SK-N-SH (cell line): ENCODE measurements around the gene PLAC1. TPM values are rescaled to one million over a fixed set of nuclear protein-coding genes. Genes with fewer than 3 reads are reported as not detected.
A peak's percentile ranks its signal among the peaks of the same experiment; 100 is the strongest.

Source experiments
- CTCF ChIA-PET: fragments of 300-600, 350-600 bp; formaldehyde crosslinking; extraction: SDS; loops from one replicate; lab custom pipeline; 2021; lab: Yijun Ruan, JAX
- POLR2A ChIA-PET: fragments of 350-600 bp; sonication (Branson Sonifier 250); formaldehyde crosslinking; extraction: SDS; loops from one replicate; lab custom pipeline; 2020; ENCODE audit warnings: antibody characterized with exemption, inconsistent platforms; lab: Yijun Ruan, JAX
- DNase-seq: peaks from one replicate; pipeline ENCODE4 v3.0.0; 2012
- H2AFZ ChIP-seq: fragments of 200-600 bp; sonication (generic); 2 replicates; pipeline ENCODE4 v1.8.1; 2016; ENCODE audit warnings: antibody characterized with exemption, mild to moderate bottlenecking, low read depth
- H3F3A ChIP-seq: fragments of 200-600 bp; sonication (generic); replicated peaks from 2 replicates; pipeline ENCODE3; 2016; ENCODE audit warnings: antibody characterized with exemption, mild to moderate bottlenecking; ENCODE audit not compliant: insufficient read depth
- H3K27ac ChIP-seq, 2 experiments: fragments of 200-500 bp in 1 of 2; fragments of 200-600 bp in 1 of 2; sonication (Bioruptor generic) in 1 of 2; sonication (generic), shearing (Covaris generic) in 1 of 2; 2 replicates each; pipeline versions ENCODE4 v1.5.1 to v1.6.1; 2014 to 2016; ENCODE audit warnings: low read depth in 2 of 2, inconsistent platforms in 1 of 2, low read length in 1 of 2, mild to moderate bottlenecking in 1 of 2, mixed read lengths in 1 of 2
- H3K27me3 ChIP-seq: fragments of 200-600 bp; sonication (generic), shearing (Covaris generic); 2 replicates; pipeline ENCODE4 v1.6.1; 2016; ENCODE audit warnings: mixed run types; ENCODE audit not compliant: insufficient read depth
- H3K36me3 ChIP-seq, 2 experiments: fragments of 200-500 bp in 1 of 2; fragments of 200-600 bp in 1 of 2; sonication (Bioruptor generic) in 1 of 2; sonication (generic) in 1 of 2; replicated peaks in 1 of 2; 2 replicates each; pipeline versions ENCODE3 to v1.5.1; 2014 to 2016; ENCODE audit warnings: low read length in 1 of 2, mild to moderate bottlenecking in 1 of 2; ENCODE audit not compliant: insufficient read depth in 2 of 2, control insufficient read depth in 1 of 2
- H3K4me1 ChIP-seq, 2 experiments: fragments of 200-500 bp in 1 of 2; fragments of 200-600 bp in 1 of 2; sonication (Bioruptor generic) in 1 of 2; sonication (generic), shearing (Covaris generic) in 1 of 2; 2 replicates each; pipeline versions ENCODE4 v1.5.1 to v1.6.1; 2014 to 2016; ENCODE audit warnings: low read depth in 1 of 2, low read length in 1 of 2, mixed run types in 1 of 2; ENCODE audit not compliant: insufficient read depth in 2 of 2, control insufficient read depth in 1 of 2
- H3K4me2 ChIP-seq: fragments of 200-600 bp; sonication (generic), shearing (Covaris generic); 2 replicates; pipeline ENCODE4 v1.6.1; 2017; ENCODE audit warnings: mixed run types
- H3K4me3 ChIP-seq, 2 experiments: fragments of 200-500 bp in 1 of 2; fragments of 200-600 bp in 1 of 2; sonication (Bioruptor generic) in 1 of 2; sonication (generic), shearing (Covaris generic) in 1 of 2; 2 replicates each; pipeline versions ENCODE4 v1.5.1 to v1.8.1; 2014 to 2016; ENCODE audit warnings: low read depth in 2 of 2, inconsistent platforms in 1 of 2, low read length in 1 of 2, mild to moderate bottlenecking in 1 of 2, mixed read lengths in 1 of 2, moderate library complexity in 1 of 2
- H3K79me2 ChIP-seq: fragments of 200-600 bp; sonication (generic); 2 replicates; pipeline ENCODE4 v1.8.1; 2017; ENCODE audit warnings: mild to moderate bottlenecking; ENCODE audit not compliant: insufficient read depth
- H3K9ac ChIP-seq: fragments of 200-600 bp; sonication (generic); 2 replicates; pipeline ENCODE4 v1.6.1; 2017; ENCODE audit warnings: mixed run types
- H3K9me2 ChIP-seq: fragments of 200-600 bp; sonication (generic); 2 replicates; pipeline ENCODE4 v1.6.1; 2017; ENCODE audit warnings: mixed run types
- H3K9me3 ChIP-seq: fragments of 200-600 bp; sonication (generic); 2 replicates; pipeline ENCODE4 v1.6.1; 2017; ENCODE audit warnings: mixed run types, mild to moderate bottlenecking, moderate library complexity
- H4K20me1 ChIP-seq: fragments of 200-600 bp; sonication (generic); 2 replicates; pipeline ENCODE4 v1.6.1; 2017; ENCODE audit warnings: mild to moderate bottlenecking, mixed run types; ENCODE audit not compliant: insufficient read depth
- ELF1 ChIP-seq: IDR thresholded peaks from 2 replicates; pipeline ENCODE4 v1.4.0; 2012
- EZH2phosphoT487 ChIP-seq: fragments of 200-600 bp; sonication (generic); IDR thresholded peaks from 2 replicates; pipeline ENCODE4 v1.6.1; 2017; ENCODE audit warnings: low read depth, mixed run types, mild to moderate bottlenecking, antibody characterized with exemption, moderate library complexity, borderline replicate concordance
- FOSL2 ChIP-seq: IDR thresholded peaks from 2 replicates; pipeline ENCODE4 v1.4.0; 2012; ENCODE audit warnings: low read depth, mild to moderate bottlenecking, moderate library complexity, borderline replicate concordance
- GABPA ChIP-seq: IDR thresholded peaks from 2 replicates; pipeline ENCODE4 v1.4.0; 2012; ENCODE audit warnings: low read depth, mild to moderate bottlenecking
- JUND ChIP-seq: IDR thresholded peaks from 2 replicates; pipeline ENCODE4 v1.4.0; 2012
- NFIC ChIP-seq: IDR thresholded peaks from 2 replicates; pipeline ENCODE4 v1.4.0; 2012; ENCODE audit warnings: borderline replicate concordance
- NRF1 ChIP-seq: IDR thresholded peaks from 2 replicates; pipeline ENCODE4 v1.6.1; 2012; ENCODE audit warnings: low read depth, mild to moderate bottlenecking, low read length
- PBX3 ChIP-seq: IDR thresholded peaks from 2 replicates; pipeline ENCODE4; 2012
- POLR2AphosphoS5 ChIP-seq: IDR thresholded peaks from 2 replicates; pipeline ENCODE4 v1.6.1; 2012; ENCODE audit warnings: low read depth, low read length
- RAD21 ChIP-seq: IDR thresholded peaks from 2 replicates; pipeline ENCODE4 v1.6.1; 2012; ENCODE audit warnings: mild to moderate bottlenecking, low read length
- RFX5 ChIP-seq: IDR thresholded peaks from 2 replicates; pipeline ENCODE4 v1.6.1; 2012; ENCODE audit warnings: mild to moderate bottlenecking, improper control_type of control experiment, low read length
- SMC3 ChIP-seq: IDR thresholded peaks from 2 replicates; pipeline ENCODE4 v1.6.1; 2012; ENCODE audit warnings: low read depth, low read length, improper control_type of control experiment
- TCF12 ChIP-seq: IDR thresholded peaks from 2 replicates; pipeline ENCODE4 v1.4.0; 2012
- TEAD4 ChIP-seq: IDR thresholded peaks from 2 replicates; pipeline ENCODE4 v1.4.0; 2012; ENCODE audit warnings: mild to moderate bottlenecking, borderline replicate concordance; ENCODE audit not compliant: insufficient read depth
- USF1 ChIP-seq: IDR thresholded peaks from 2 replicates; pipeline ENCODE4 v1.4.0; 2012; ENCODE audit warnings: low read depth, borderline replicate concordance
- YY1 ChIP-seq: IDR thresholded peaks from 2 replicates; pipeline ENCODE4 v1.4.0; 2012; ENCODE audit warnings: low read depth, mild to moderate bottlenecking
- ZBTB33 ChIP-seq: IDR thresholded peaks from 2 replicates; pipeline ENCODE4 v1.4.0; 2012; ENCODE audit warnings: low read depth, borderline replicate concordance
- WGBS: methylation state at CpG from one replicate; pipeline ENCODE4 v1.1.6; 2017; ENCODE audit warnings: low lambda C conversion rate; 5-methylcytosine and 5-hydroxymethylcytosine counted together
- polyA plus RNA-seq, 3 experiments: library from polyadenylated mRNA; depleted of rRNA; stranded (reverse); fragments of >200 nt; gene quantifications; 2 replicates each; pipeline ENCODE4 v1.2.3, GENCODE V29; 2012
- TF ChIP-seq, protein P1 (sequence below): fragments of 150-350 bp; IDR thresholded peaks from 2 replicates; pipeline ENCODE4 v1.6.1; 2016; ENCODE audit warnings: mild to moderate bottlenecking, low read depth, low read length
- TF ChIP-seq, protein P2 (sequence below): IDR thresholded peaks from 2 replicates; pipeline ENCODE4 v1.6.1; 2012; ENCODE audit warnings: mild to moderate bottlenecking, low read depth, low read length, moderate library complexity
- TF ChIP-seq, protein P3 (sequence below): IDR thresholded peaks from 2 replicates; pipeline ENCODE4 v1.4.0; 2012; ENCODE audit warnings: low read depth

The PLAC1 gene
- polyA plus RNA-seq, 1 of the 3 experiments (the other 2 are of a cell fraction): 50.9 TPM

DNA sequence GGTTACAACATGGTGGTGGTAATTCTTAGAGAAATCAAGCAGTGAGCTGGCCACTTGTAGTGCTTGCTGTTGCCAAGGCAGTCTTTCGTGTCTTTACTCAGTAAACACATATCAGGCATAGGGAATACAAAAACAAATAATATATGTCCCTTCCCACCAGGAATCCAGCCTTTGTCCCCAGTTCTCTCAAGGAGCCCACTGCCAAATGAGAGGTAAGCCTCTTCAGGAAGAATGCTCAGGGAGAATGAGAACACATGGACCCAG is 421 bp upstream of the PLAC1 start:
- H3K9ac ChIP-seq: no peak overlapping the region

GRCh38 chrX:134654398-134655012 is 3.8 kb downstream of the PLAC1 start:
- Histone ChIP-seq H2AFZ (no peak overlapping the region; the same call in 1 of the 2 replicates), H3K4me3 (no peak overlapping the region), H3K79me2 (no peaks in the 10 kb centered on the region), H4K20me1 (no peaks in the 10 kb centered on the region), H3K27me3 (no peaks in the 10 kb centered on the region), H3K9me2 (no peaks in the 10 kb centered on the region), H3K36me3 (no peaks in the 10 kb centered on the region), H3K4me1 (peaks cover 0 to 4% of the 10 kb centered on the region in 2 experiments; a peak in 2 of 4 replicates), H3K27ac (peak overlapping the region in 1 of 2 experiments; percentile 58; a peak in 2 of 4 replicates), H3F3A (no peaks in the 10 kb centered on the region), H3K9ac (no peak overlapping the region), H3K9me3 (no peaks in the 10 kb centered on the region), H3K4me2 (no peak overlapping the region)
- DNase-seq: no peak
- ChIA-PET CTCF (no interaction called here), POLR2A (no interaction called here)
- 27% methylated on average over 1 of the region's 3 CpGs for WGBS
- TF ChIP-seq JUND: no peak
- no peak for TF ChIP-seq ELF1
- no peak for TF ChIP-seq SMC3
- TF ChIP-seq YY1: no peak
- TF ChIP-seq, protein P1, sequence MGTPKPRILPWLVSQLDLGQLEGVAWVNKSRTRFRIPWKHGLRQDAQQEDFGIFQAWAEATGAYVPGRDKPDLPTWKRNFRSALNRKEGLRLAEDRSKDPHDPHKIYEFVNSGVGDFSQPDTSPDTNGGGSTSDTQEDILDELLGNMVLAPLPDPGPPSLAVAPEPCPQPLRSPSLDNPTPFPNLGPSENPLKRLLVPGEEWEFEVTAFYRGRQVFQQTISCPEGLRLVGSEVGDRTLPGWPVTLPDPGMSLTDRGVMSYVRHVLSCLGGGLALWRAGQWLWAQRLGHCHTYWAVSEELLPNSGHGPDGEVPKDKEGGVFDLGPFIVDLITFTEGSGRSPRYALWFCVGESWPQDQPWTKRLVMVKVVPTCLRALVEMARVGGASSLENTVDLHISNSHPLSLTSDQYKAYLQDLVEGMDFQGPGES: no peak
- TF ChIP-seq POLR2AphosphoS5: no peak
- no peak for TF ChIP-seq FOSL2
- TF ChIP-seq GABPA: no peak
- no peak for TF ChIP-seq NFIC
- no peak for TF ChIP-seq NRF1
- TF ChIP-seq, protein P2, sequence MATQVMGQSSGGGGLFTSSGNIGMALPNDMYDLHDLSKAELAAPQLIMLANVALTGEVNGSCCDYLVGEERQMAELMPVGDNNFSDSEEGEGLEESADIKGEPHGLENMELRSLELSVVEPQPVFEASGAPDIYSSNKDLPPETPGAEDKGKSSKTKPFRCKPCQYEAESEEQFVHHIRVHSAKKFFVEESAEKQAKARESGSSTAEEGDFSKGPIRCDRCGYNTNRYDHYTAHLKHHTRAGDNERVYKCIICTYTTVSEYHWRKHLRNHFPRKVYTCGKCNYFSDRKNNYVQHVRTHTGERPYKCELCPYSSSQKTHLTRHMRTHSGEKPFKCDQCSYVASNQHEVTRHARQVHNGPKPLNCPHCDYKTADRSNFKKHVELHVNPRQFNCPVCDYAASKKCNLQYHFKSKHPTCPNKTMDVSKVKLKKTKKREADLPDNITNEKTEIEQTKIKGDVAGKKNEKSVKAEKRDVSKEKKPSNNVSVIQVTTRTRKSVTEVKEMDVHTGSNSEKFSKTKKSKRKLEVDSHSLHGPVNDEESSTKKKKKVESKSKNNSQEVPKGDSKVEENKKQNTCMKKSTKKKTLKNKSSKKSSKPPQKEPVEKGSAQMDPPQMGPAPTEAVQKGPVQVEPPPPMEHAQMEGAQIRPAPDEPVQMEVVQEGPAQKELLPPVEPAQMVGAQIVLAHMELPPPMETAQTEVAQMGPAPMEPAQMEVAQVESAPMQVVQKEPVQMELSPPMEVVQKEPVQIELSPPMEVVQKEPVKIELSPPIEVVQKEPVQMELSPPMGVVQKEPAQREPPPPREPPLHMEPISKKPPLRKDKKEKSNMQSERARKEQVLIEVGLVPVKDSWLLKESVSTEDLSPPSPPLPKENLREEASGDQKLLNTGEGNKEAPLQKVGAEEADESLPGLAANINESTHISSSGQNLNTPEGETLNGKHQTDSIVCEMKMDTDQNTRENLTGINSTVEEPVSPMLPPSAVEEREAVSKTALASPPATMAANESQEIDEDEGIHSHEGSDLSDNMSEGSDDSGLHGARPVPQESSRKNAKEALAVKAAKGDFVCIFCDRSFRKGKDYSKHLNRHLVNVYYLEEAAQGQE: no peak
- TF ChIP-seq RFX5: no peak
- TF ChIP-seq TCF12: no peak
- no peak for TF ChIP-seq RAD21
- no peak for TF ChIP-seq TEAD4
- TF ChIP-seq, protein P3, sequence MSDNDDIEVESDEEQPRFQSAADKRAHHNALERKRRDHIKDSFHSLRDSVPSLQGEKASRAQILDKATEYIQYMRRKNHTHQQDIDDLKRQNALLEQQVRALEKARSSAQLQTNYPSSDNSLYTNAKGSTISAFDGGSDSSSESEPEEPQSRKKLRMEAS: no peak
- TF ChIP-seq ZBTB33: no peak
- TF ChIP-seq PBX3: no peak

More for the DNA sequence above, 421 bp upstream of the PLAC1 start:
- TF ChIP-seq EZH2phosphoT487 (no peak), USF1 (no peak)
- Histone ChIP-seq H3K4me2 (no peak overlapping the region), H3K27ac (no peak overlapping the region), H3K27me3 (no peaks in the 10 kb centered on the region), H3K9me3 (no peaks in the 10 kb centered on the region), H3F3A (no peaks in the 10 kb centered on the region), H2AFZ (no peak overlapping the region), H3K9me2 (no peaks in the 10 kb centered on the region), H3K4me1 (peaks cover 0 to 4% of the 10 kb centered on the region in 2 experiments; a peak in 2 of 4 replicates), H3K4me3 (no peak overlapping the region), H3K79me2 (no peaks in the 10 kb centered on the region), H4K20me1 (no peaks in the 10 kb centered on the region), H3K36me3 (no peaks in the 10 kb centered on the region)
- ChIA-PET CTCF (interaction anchor here (0.8 kb wide), 1 partner anchor 96 kb away, joined by 3 read pairs; no protein-coding TSS in a partner anchor), POLR2A (no interaction called here)
- no peak for DNase-seq
- WGBS: 59% methylated on average over 1 of the region's 1 CpG
